Activated gamma-delta T cell treated with Interleukin-2 at 50 U/mL for 16 hours (primary cell): ENCODE results near the gene MRPL46.
A peak's percentile ranks its signal among the peaks of the same experiment; 100 is the strongest.
"Not testable (repeated sequence)": the region's sequence is repeated elsewhere in the genome, so short reads cannot be mapped to it uniquely, and the experiment has no call there.

ENCODE experiments used
- DNase-seq: peaks from one replicate; pipeline ENCODE4 v3.0.0-alpha.2; 2020

MRPL46 gene

DNA sequence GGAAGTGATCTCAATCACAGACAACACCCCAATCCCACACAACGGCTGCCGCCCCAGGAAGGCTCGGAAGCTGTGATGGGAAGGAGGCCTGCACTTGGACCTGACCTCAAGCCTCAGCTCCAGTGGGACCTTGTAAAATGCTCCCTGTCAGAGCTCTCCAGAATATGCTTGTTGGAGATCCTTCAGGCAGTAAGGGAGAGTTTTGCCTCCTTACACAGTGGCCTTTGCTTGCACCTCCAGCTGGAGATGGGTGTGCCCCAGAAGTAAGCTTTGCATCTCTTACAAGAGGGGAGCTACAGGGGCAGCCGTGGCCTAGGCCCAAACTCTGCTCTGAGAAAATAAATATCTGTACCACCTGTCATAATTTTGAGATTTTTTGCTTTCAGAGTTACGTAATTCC, 10.7 kb upstream of the MRPL46 start:
- DNase-seq = no peak

GRCh38 chr15:88477126-88477525, 9.9 kb upstream of the MRPL46 start:
- no peak for DNase-seq

DNA sequence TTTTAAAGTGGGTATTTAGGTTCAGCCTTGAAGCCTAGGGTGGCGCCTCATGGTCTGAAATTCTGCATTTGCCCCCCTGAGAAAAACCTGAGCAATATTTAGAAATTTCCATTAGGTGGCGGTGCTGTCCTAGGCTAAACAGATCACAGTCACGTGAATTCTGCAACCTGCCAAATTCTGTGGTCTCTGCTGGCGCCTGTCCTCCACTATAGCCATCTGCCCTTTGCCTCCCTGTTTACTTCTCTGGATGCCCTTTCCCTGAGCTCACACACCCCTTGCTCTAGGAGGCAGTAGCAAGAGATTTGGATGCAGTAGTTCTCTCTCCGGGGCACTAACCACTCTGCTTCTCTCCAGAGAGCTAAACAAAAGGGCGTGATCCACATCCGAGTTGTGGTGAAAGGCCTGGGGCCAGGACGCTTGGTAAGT, 9.5 kb upstream of the MRPL46 start:
- no peak for DNase-seq

DNA sequence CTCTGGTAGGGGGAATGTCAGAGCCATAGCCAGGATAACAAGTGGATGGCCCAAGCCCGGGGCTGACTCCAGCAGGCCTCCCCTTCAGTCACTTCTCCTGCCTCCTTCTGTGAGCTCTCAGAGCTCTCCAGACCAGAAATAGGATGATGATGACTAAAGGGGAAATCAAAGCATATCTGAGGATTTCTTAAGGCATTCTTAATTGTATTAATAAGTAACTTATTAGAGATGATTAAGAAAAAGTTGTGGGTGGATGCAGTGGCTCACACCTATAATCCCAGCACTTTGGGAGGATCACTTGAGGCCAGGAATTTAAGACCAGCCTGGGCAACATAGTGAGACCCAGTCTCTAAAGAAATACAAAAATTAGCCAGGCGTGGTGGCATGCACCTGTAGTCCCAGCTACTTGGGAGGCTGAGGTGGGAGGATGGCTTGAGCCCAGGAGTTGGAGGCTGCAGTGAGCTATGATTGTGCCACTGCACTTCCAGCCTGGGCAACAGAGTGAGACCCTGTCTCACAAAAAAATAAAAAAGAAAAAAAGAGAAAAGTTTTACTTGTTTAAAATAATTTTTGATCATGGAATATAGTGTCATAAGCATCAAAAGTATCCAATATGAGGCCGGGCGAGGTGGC, 6.6 kb upstream of the MRPL46 start:
- not testable (repeated sequence) for DNase-seq

DNA sequence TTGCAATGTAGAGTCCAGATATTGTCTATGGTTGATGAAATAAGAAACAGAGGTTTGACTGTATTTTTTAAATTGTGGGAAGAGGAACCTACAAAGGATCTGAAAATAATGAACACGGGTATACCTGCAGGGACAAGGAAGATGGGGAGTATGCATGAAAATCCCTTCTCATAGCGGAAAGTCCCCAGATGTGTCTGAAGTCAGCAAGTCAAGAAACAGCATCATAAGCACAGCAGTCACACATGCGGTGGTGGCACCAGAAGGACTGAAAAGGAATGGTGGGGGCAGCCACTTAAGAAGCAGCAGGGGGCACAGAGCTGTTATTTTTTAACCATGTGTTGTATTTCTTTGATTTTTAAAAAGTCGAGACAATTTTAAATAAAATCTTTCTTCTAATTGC, 5.0 kb upstream of the MRPL46 start:
- DNase-seq = no peak

GRCh38 chr15:88470625-88471372, 3.6 kb upstream of the MRPL46 start:
- DNase-seq = no peak

- no peak for DNase-seq
These were observed 2.1 kb upstream of the MRPL46 start for GRCh38 chr15:88469321-88469720.

DNA sequence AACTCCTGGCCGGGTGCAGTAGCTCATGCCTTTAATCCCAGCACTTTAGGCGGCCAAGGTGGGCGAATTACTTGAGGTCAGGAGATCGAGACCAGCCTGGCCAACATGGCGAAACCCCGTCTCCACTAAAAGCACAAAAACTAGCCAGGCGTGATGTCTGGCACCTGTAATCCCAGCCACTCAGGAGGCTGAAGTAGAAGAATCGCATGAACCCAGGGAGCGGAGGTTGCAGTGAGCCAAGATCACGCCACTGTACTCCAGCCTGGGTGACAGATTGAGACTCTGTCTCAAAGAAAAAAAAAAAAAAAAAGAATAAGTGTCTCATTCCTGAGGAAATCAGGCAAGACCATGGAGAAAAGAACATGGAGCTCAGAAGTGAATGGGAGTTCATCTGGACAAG, 1.5 kb upstream of the MRPL46 start:
- DNase-seq = not testable (repeated sequence)

- no peak for DNase-seq
These were observed 844 bp upstream of the MRPL46 start for GRCh38 chr15:88467935-88468528.

DNA sequence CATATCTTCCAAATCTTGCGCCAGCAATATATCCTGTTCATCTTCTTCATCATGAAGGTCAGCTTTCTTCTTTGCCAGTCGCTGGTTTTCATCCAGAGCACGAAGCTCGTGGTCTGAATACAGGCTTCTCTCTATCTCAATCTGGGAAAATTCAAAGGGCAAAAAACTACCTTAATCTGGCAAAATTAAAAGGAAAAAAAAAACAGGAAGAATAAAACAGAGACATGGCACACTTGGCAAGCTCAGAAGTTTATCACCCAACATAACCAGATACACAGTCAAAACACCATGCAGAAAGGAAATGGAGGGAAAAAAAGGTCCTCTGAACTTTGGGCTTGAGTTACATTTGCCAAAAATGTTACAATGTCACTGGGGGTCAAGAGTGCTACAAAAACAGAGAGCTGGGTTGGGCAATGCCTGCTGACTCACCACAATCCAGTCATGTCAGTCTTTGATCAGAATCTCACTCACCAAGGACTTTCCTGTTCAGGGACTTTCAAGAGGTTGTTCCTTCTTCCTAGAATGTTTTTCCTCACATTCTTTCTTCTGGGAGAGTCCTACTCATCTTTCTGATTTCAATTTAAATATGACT, 1.5 kb downstream of the MRPL46 start:
- no peak for DNase-seq

- DNase-seq = no peak
These were observed 3.2 kb downstream of the MRPL46 start for GRCh38 chr15:88463870-88464532.

- DNase-seq = no peak
These were observed 10.5 kb downstream of the MRPL46 start for GRCh38 chr15:88456733-88457132.

DNA sequence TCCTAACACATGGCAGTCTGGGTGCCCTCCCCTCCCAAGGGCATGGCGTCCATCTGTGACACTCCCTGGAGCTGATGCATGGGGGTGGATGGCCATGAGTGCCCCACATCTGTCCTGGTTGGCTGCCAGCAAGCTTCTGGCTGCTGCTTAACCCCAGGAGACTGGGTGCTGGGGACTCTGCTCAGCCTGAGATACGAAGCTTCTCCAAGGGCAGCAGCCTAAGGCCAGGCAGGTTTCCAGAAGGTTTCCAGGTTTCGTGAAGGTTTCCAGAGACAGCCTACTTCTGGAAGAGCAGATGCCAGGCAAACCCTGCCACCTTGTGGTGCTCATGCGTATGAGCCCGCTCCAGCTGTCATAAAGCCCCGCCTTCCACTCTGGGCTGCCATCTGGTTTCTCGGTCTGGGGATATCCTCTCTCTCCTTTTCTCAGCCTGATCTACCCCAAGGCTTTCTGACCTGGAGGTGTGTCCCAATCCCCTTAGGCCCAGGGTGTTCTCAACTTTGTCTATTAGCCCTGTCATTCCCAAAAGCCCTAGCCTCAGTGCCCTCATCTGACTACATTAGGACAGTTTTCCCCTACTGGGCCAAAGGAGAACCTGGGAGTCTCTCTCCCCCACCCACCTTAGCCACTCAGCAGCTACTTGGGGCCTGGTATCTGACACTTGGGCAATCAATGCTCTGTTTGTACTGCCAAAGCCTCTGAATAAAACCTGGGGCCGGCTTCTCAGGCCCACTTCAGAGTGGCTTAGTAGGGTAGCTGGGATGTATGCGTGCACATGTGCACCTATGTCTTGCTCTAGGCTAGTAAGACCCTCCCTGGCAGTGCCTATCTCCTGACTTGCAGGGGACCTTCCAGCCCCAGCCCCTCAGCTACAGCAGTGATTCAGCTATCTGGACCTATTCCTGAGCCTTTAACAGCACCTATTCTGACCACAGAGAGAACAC, 12.0 kb downstream of the MRPL46 start:
- DNase-seq = peak; percentile 11

DNA sequence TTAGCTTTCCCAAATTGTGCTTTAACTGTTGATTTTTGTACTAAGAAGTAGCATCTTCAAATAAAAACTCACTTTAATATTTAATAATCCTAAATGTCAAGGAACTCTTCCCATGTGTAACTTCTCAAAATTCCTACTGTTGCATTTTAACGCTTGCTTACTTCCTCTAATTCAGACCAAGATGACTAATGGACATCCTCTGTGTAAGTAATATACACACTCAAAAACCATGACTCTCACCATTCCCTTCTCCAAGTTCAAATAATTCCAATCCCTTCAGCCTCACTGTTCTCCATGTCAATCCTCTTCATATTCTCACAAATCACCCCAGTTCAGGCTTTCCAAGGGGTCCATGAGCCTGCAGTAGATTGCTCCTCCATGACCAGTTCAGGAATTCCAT, 13.0 kb downstream of the MRPL46 start:
- no peak for DNase-seq

DNA sequence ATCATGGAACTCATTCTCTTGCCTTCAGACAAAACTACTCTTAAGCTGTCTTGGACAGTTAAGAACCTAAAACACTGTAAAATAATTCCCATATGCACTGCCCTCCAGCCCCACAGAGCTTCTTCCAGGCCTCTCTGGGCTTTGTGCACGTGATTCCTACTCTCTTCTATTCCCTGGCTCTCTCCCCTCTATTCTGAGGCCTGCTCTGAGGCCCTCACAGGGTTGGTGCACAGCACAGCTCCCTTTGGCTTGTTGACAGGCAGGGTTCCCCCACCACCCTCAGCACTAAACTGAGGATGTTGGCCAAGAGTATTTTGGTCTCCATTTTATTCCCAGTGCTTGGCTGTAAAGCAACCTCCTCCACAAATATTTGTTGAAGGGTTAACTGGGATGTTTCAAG, 13.5 kb downstream of the MRPL46 start:
- DNase-seq = no peak

DNA sequence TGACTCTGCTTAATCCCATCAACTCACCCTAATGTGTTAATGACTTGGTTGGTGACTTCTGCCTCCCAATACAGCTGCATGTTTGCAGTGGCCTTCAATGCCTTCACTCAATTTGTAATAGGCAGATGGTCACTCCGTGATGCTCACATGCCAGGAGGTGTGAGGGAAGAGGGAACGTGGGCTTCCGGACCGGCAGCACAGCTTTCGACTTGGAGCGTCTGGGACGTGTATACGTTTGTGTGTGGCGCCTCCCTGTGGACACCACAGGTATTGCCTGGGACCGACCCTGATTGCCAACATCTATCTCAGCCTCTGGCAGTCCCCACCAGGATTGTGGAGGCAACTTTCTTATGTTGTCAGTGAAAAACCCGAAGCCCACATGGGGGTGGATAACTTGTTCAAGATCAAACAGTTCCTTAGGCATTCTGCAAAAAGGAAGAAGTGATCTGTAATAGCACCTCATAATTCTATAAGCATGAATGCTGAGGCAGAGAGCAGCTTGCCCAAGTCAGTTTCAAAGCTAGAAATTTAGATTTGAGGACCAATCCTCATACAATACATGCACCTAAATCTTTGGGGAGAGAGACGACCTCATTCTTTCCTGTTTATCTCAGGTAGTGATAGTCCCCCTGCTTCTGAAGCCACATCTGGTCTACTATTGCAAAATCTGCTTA, 16.9 kb downstream of the MRPL46 start:
- peak; percentile 27 for DNase-seq

GRCh38 chr15:88449581-88449980, 17.6 kb downstream of the MRPL46 start:
- no peak for DNase-seq

DNA sequence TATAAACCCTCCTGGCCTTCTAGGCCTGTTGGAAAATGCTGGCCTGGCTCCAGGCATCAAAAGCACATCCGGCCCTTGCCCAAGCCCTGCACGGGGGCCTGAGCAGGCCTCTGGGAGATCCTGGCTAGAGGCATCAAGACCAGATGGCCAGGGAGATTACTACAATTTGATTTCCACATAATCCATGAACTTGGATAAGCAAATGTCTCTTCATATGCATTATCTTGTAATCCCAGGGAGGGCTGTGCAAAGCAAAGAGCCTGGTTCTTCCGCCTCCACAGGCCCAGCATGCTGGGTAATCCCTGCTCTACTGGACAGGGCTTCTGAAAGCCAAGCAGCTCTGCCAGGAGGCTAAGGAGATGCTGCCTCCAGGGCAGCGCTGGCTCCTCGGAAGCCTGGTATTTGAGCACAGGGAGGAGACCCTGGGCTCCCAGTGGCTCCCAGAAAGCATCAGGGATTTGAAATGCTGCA, 18.2 kb downstream of the MRPL46 start:
- no peak for DNase-seq

- no peak for DNase-seq
These were observed 19.4 kb downstream of the MRPL46 start for GRCh38 chr15:88447741-88448140.

DNA sequence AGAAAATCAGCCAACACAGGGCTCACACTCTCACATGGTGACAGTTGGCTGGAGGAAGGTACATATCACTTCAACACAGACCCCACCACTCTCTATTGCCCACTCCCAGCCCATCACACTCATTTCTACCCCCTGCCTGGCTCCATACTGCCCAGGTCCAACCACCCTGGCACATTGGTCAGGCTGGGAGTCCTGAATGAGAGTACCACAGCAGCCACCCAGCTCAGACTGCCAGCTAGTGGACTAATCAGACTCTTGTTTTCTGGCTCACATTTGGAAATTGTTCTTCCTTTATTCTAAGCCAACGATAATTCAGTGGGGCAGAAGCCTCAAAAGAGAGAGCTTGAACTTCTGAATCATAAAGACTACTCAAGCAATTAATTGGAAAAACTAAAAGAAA, 20.0 kb downstream of the MRPL46 start:
- DNase-seq = no peak

- DNase-seq = no peak
These were observed 26.0 kb downstream of the MRPL46 start for GRCh38 chr15:88441076-88441730.
